Mesendoderm (in vitro differentiated cells): ENCODE data around the gene TXNDC17.

Source experiments
- DNase-seq: peaks from one replicate; pipeline ENCODE4 v3.0.0; 2013
- H2AK5ac ChIP-seq: 2 replicates; pipeline ENCODE4 v1.6.1; 2013; ENCODE audit warnings: low read length, inconsistent platforms
- H2BK120ac ChIP-seq: 2 replicates; pipeline ENCODE4 v1.6.1; 2013; ENCODE audit warnings: low read depth, mild to moderate bottlenecking, low read length, moderate library complexity, mixed read lengths
- H2BK15ac ChIP-seq: replicated peaks from 2 replicates; pipeline ENCODE4 v1.6.1; 2013; ENCODE audit warnings: low read depth, mild to moderate bottlenecking, moderate library complexity
- H2BK5ac ChIP-seq: 2 replicates; pipeline ENCODE4 v1.6.1; 2013; ENCODE audit warnings: low read length, inconsistent platforms
- H3K18ac ChIP-seq: 2 replicates; pipeline ENCODE4 v1.6.1; 2013; ENCODE audit warnings: mild to moderate bottlenecking, low read length, mixed read lengths
- H3K23ac ChIP-seq: one replicate; pipeline ENCODE4 v1.6.1; 2013; ENCODE audit warnings: low read length
- H3K27ac ChIP-seq: 2 replicates; pipeline ENCODE4 v1.5.1; 2013; ENCODE audit warnings: low read depth, mild to moderate bottlenecking, inconsistent platforms, low read length, moderate library complexity
- H3K27me3 ChIP-seq: 2 replicates; pipeline ENCODE4 v1.6.1; 2013; ENCODE audit warnings: low read length, control low read depth, mild to moderate bottlenecking, inconsistent platforms; ENCODE audit not compliant: insufficient read depth, poor library complexity
- H3K36me3 ChIP-seq: 2 replicates; pipeline ENCODE4 v1.6.1; 2013; ENCODE audit warnings: low read length, inconsistent platforms; ENCODE audit not compliant: control insufficient read depth, insufficient read depth
- H3K4ac ChIP-seq: one replicate; pipeline ENCODE4 v1.6.1; 2013; ENCODE audit warnings: low read depth, mild to moderate bottlenecking, low read length, moderate library complexity
- H3K4me1 ChIP-seq: 2 replicates; pipeline ENCODE4 v1.6.1; 2013; ENCODE audit warnings: low read depth, low read length, inconsistent platforms; ENCODE audit not compliant: control insufficient read depth
- H3K4me2 ChIP-seq: 2 replicates; pipeline ENCODE4 v1.6.1; 2013; ENCODE audit warnings: low read length
- H3K4me3 ChIP-seq: 2 replicates; pipeline ENCODE4 v1.5.1; 2013; ENCODE audit warnings: mild to moderate bottlenecking, low read length
- H3K56ac ChIP-seq: one replicate; pipeline ENCODE4 v1.6.1; 2013; ENCODE audit warnings: low read length
- H3K79me1 ChIP-seq: 2 replicates; pipeline ENCODE4 v1.6.1; 2013; ENCODE audit warnings: low read length, inconsistent platforms
- H3K79me2 ChIP-seq: 2 replicates; pipeline ENCODE4 v1.6.1; 2013; ENCODE audit warnings: mild to moderate bottlenecking, low read length; ENCODE audit not compliant: control insufficient read depth, insufficient read depth
- H3K9ac ChIP-seq: 2 replicates; pipeline ENCODE4 v1.6.1; 2013; ENCODE audit warnings: low read length, inconsistent platforms
- H4K5ac ChIP-seq: one replicate; pipeline ENCODE4 v1.6.1; 2013; ENCODE audit warnings: low read length
- H4K8ac ChIP-seq: one replicate; pipeline ENCODE4 v1.6.1; 2013; ENCODE audit warnings: low read depth, mild to moderate bottlenecking, control low read depth, low read length, moderate library complexity
- WGBS: extraction: QIAGEN DNeasy Blood & Tissue Kit; methylation state at CpG from one replicate; pipeline ENCODE4 v1.1.7; 2013; ENCODE audit warnings: low lambda C conversion rate, missing lambda C conversion rate; ENCODE audit not compliant: insufficient coverage; ENCODE audit errors: extremely low coverage; 5-methylcytosine and 5-hydroxymethylcytosine counted together

Gene TXNDC17

GRCh38 chr17:6627019-6627418 is 13.8 kb upstream of the TXNDC17 start:
- Histone ChIP-seq H3K27me3 (no peaks in the 10 kb centered on the region), H4K5ac (no peak overlapping the region), H3K56ac (no peak overlapping the region), H2BK15ac (no peak overlapping the region), H3K27ac (no peak overlapping the region), H2AK5ac (no peak overlapping the region), H3K23ac (no peak overlapping the region), H3K4me3 (no peak overlapping the region), H3K79me1 (no peaks in the 10 kb centered on the region), H3K79me2 (no peaks in the 10 kb centered on the region), H2BK5ac (no peak overlapping the region), H3K4ac (no peak overlapping the region), H2BK120ac (no peak overlapping the region), H3K9ac (no peak overlapping the region), H4K8ac (no peak overlapping the region), H3K36me3 (no peaks in the 10 kb centered on the region), H3K4me1 (no peaks in the 10 kb centered on the region), H3K4me2 (no peak overlapping the region), H3K18ac (no peak overlapping the region)
- no CpG with 5 or more reads among the region's 1 CpG for WGBS
- no peak for DNase-seq

- Histone ChIP-seq H3K27me3 (no peaks in the 10 kb centered on the region), H3K4ac (no peak overlapping the region), H3K9ac (no peak overlapping the region), H3K4me2 (no peak overlapping the region), H3K36me3 (no peaks in the 10 kb centered on the region), H2AK5ac (no peak overlapping the region), H2BK120ac (no peak overlapping the region), H3K23ac (no peak overlapping the region), H2BK15ac (no peak overlapping the region), H3K79me2 (no peaks in the 10 kb centered on the region), H3K18ac (no peak overlapping the region), H3K27ac (no peak overlapping the region), H2BK5ac (no peak overlapping the region), H3K56ac (no peak overlapping the region), H4K8ac (no peak overlapping the region), H3K4me1 (no peaks in the 10 kb centered on the region), H3K79me1 (no peaks in the 10 kb centered on the region), H3K4me3 (no peak overlapping the region), H4K5ac (no peak overlapping the region)
- no peak for DNase-seq
- WGBS = no CpG with 5 or more reads among the region's 1 CpG
Measured at GRCh38 chr17:6630390-6630789, 10.5 kb upstream of the TXNDC17 start.

DNA sequence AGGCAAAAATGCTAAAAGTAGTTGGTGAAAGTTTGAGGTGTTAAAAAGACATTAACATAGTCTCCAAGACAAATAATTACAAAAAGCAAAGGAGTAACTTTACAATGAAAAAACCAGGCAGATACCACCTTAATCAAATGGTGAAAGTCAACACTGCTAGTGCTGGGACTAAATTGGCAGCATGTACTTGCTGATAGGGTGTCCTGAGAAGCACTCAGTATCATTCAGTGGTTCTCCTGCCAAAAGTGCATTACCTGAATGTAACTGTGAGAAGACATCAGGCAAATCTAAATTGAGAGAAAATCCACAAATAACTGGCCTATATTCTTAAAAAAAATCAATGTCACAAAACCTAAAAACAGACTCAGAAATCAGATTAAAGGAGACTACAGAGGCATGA is 8.3 kb upstream of the TXNDC17 start:
- no peak overlapping the region for H3K4me3 ChIP-seq
- no peak overlapping the region for H4K5ac ChIP-seq
- H3K4me2 ChIP-seq = no peak overlapping the region
- no peak for DNase-seq
- no peak overlapping the region for H3K18ac ChIP-seq
- H3K36me3 ChIP-seq = no peaks in the 10 kb centered on the region
- no peak overlapping the region for H3K4ac ChIP-seq
- H3K79me1 ChIP-seq = no peaks in the 10 kb centered on the region
- H3K56ac ChIP-seq = no peak overlapping the region
- H2BK5ac ChIP-seq = no peak overlapping the region
- no peak overlapping the region for H3K27ac ChIP-seq
- H3K79me2 ChIP-seq = no peaks in the 10 kb centered on the region
- H3K27me3 ChIP-seq = no peaks in the 10 kb centered on the region
- no peak overlapping the region for H3K23ac ChIP-seq
- no peak overlapping the region for H3K9ac ChIP-seq
- no peak overlapping the region for H2AK5ac ChIP-seq
- H3K4me1 ChIP-seq = no peaks in the 10 kb centered on the region
- no peak overlapping the region for H4K8ac ChIP-seq
- H2BK15ac ChIP-seq = no peak overlapping the region
- no peak overlapping the region for H2BK120ac ChIP-seq

GRCh38 chr17:6633263-6633662 is 7.6 kb upstream of the TXNDC17 start:
- DNase-seq = no peak
- Histone ChIP-seq H2AK5ac (no peak overlapping the region), H3K27ac (no peak overlapping the region), H3K79me1 (peaks cover 2% of the 10 kb centered on the region), H3K4me1 (no peaks in the 10 kb centered on the region), H3K4me3 (no peak overlapping the region), H3K9ac (no peak overlapping the region), H4K8ac (no peak overlapping the region), H2BK15ac (no peak overlapping the region), H3K79me2 (no peaks in the 10 kb centered on the region), H3K56ac (no peak overlapping the region), H3K27me3 (no peaks in the 10 kb centered on the region), H4K5ac (no peak overlapping the region), H3K36me3 (no peaks in the 10 kb centered on the region), H3K23ac (no peak overlapping the region), H3K18ac (no peak overlapping the region), H3K4me2 (no peak overlapping the region), H2BK120ac (no peak overlapping the region), H3K4ac (no peak overlapping the region), H2BK5ac (no peak overlapping the region)
- WGBS = no CpG with 5 or more reads among the region's 3 CpGs

DNA sequence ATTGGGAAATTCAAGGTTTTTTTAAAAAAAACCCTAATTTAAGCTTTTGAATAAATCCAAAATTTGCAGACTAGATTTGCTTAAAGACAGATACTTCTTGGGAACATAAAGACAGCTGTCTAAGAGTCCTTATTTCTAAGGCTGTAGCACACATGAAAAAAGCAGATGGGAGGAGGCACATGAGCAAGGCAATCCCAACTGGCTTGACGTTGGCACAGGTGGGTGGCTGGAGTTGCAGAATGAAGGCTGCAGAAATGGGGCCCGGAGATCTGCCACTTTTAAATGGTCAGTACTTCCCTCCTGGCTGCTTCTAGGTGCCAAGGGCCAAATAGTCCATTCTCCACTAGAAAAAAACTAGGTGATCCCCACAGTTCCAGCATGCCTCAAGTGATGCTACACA is 4.8 kb upstream of the TXNDC17 start:
- no peak for DNase-seq
- H3K79me1 ChIP-seq = peaks cover 10% of the 10 kb centered on the region
- no peak overlapping the region for H3K4ac ChIP-seq
- no peak overlapping the region for H3K9ac ChIP-seq
- peaks cover 10% of the 10 kb centered on the region for H3K79me2 ChIP-seq
- no peak overlapping the region for H3K18ac ChIP-seq
- no peak overlapping the region for H3K23ac ChIP-seq
- no peak overlapping the region for H4K8ac ChIP-seq
- H2BK15ac ChIP-seq = no peak overlapping the region
- no peaks in the 10 kb centered on the region for H3K27me3 ChIP-seq
- peaks cover 2% of the 10 kb centered on the region for H3K4me1 ChIP-seq
- H3K4me3 ChIP-seq = no peak overlapping the region
- H3K27ac ChIP-seq = no peak overlapping the region
- H2AK5ac ChIP-seq = no peak overlapping the region
- no peak overlapping the region for H3K4me2 ChIP-seq
- no peak overlapping the region for H2BK120ac ChIP-seq
- no CpG with 5 or more reads among the region's 2 CpGs for WGBS
- H4K5ac ChIP-seq = no peak overlapping the region
- H2BK5ac ChIP-seq = no peak overlapping the region
- H3K36me3 ChIP-seq = no peaks in the 10 kb centered on the region
- no peak overlapping the region for H3K56ac ChIP-seq

- H3K4ac ChIP-seq = no peak overlapping the region
- H2BK5ac ChIP-seq = no peak overlapping the region
- no peak overlapping the region for H4K8ac ChIP-seq
- no peak overlapping the region for H2BK120ac ChIP-seq
- H3K4me3 ChIP-seq = no peak overlapping the region
- H3K79me1 ChIP-seq = peaks cover 10% of the 10 kb centered on the region
- H3K56ac ChIP-seq = no peak overlapping the region
- no peak overlapping the region for H3K9ac ChIP-seq
- H3K18ac ChIP-seq = no peak overlapping the region
- H3K23ac ChIP-seq = no peak overlapping the region
- H3K36me3 ChIP-seq = no peaks in the 10 kb centered on the region
- H3K4me1 ChIP-seq = peaks cover 2% of the 10 kb centered on the region
- H4K5ac ChIP-seq = no peak overlapping the region
- no peak overlapping the region for H2BK15ac ChIP-seq
- no peak for DNase-seq
- no peaks in the 10 kb centered on the region for H3K27me3 ChIP-seq
- H3K4me2 ChIP-seq = no peak overlapping the region
- H3K79me2 ChIP-seq = peaks cover 10% of the 10 kb centered on the region
- H2AK5ac ChIP-seq = no peak overlapping the region
- WGBS = no CpG with 5 or more reads among the region's 17 CpGs
- no peak overlapping the region for H3K27ac ChIP-seq
Measured at GRCh38 chr17:6636616-6637457, 4.0 kb upstream of the TXNDC17 start.
